Stimulated activated naive CD4-positive, alpha-beta T cell (primary cell): ENCODE measurements around the gene DCAF15.
A peak's percentile ranks its signal among the peaks of the same experiment; 100 is the strongest.
"Not testable (repeated sequence)": the region's sequence is repeated elsewhere in the genome, so short reads cannot be mapped to it uniquely, and the experiment has no call there.

Experiments
- DNase-seq, 6 experiments: peaks; one replicate each; lab custom pipeline; 2025; lab: John Stamatoyannopoulos, UW

DCAF15 gene

GRCh38 chr19:13959962-13960862 lies 7.9 kb downstream of the DCAF15 start:
- DNase-seq: peak in 3 of 6 experiments; percentile 14 to 36 (median 21)

- DNase-seq: no peak
These were observed 8.8 kb downstream of the DCAF15 start for GRCh38 chr19:13960863-13961784.

GRCh38 chr19:13961826-13962698 lies 9.8 kb downstream of the DCAF15 start:
- no peak for DNase-seq

GRCh38 chr19:13962699-13963602 lies 10.6 kb downstream of the DCAF15 start:
- no peak for DNase-seq

- no peak for DNase-seq
These were observed 11.3 kb downstream of the DCAF15 start for GRCh38 chr19:13963603-13964105.

GRCh38 chr19:13964776-13965175 lies 12.5 kb downstream of the DCAF15 start:
- no peak for DNase-seq

GRCh38 chr19:13965377-13965896 lies 13.1 kb downstream of the DCAF15 start:
- no peak for DNase-seq

GRCh38 chr19:13965926-13966683 lies 13.8 kb downstream of the DCAF15 start:
- no peak for DNase-seq

GRCh38 chr19:13966684-13967128 lies 14.4 kb downstream of the DCAF15 start:
- no peak for DNase-seq

- DNase-seq: not testable (repeated sequence)
These were observed 14.9 kb downstream of the DCAF15 start for GRCh38 chr19:13967206-13967605.

- DNase-seq: no peak
These were observed 16.1 kb downstream of the DCAF15 start for GRCh38 chr19:13968383-13968935.

GRCh38 chr19:13968999-13969398 lies 16.7 kb downstream of the DCAF15 start:
- no peak for DNase-seq

- DNase-seq: no peak
These were observed 17.6 kb downstream of the DCAF15 start for GRCh38 chr19:13969897-13970296.

- DNase-seq: not testable (repeated sequence)
These were observed 19.6 kb downstream of the DCAF15 start for GRCh38 chr19:13971868-13972267.

- DNase-seq: no peak
These were observed 20.3 kb downstream of the DCAF15 start for GRCh38 chr19:13972368-13973155.

GRCh38 chr19:13973479-13973878 lies 21.2 kb downstream of the DCAF15 start:
- DNase-seq: not testable (repeated sequence)

- DNase-seq: peak; percentile 29 to 69 (median 60)
These were observed 21.8 kb downstream of the DCAF15 start for GRCh38 chr19:13974073-13974472.

- no peak for DNase-seq
These were observed 23.6 kb downstream of the DCAF15 start for GRCh38 chr19:13975870-13976269.
